ENCODE measurements around the gene CGN.

- TF ChIP-seq CTCF (IDR thresholded peaks at IDR 0.05; ENCODE audit: low read depth, low read length), result no peak
- no peak for TF ChIP-seq MAX (IDR thresholded peaks at IDR 0.05; ENCODE audit: low read depth, low read length)
Measured at GRCh38 chr1:151570819-151571218, 59.6 kb downstream of the CGN start.
